ENCODE measurements around the gene CGB5.
"Not testable (repeated sequence)": the region's sequence is repeated elsewhere in the genome, so short reads cannot be mapped to it uniquely, and the experiment has no call there.

CGB5 gene

DNA sequence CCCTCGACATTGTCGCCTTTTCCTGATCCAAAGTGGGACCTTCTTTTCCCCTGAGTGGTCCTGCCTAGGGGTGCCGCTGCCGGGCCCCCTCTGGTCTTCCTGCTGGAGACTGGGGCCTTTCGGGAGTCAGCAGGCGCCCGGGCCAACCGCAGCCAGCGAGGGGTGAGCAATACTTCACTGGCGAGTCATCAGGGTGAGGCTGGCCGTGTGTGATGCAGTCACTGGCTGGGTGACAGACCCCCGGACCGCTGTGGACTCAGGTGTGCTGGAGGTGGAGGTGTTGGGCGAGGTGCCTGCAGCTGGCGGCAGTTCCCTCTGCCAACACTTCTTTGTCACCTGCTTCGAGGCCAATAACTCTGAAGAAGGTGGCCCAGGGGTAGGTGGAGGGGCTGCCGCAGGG lies 1.5 kb upstream of the CGB5 start:
- no peak for TF ChIP-seq POLR2A (IDR thresholded peaks at IDR 0.05; ENCODE audit: low read length)
- TF ChIP-seq GATA1 (IDR thresholded peaks at IDR 0.05; ENCODE audit: low read depth, low read length), result no peak
- DNase-seq, result no peak

DNA sequence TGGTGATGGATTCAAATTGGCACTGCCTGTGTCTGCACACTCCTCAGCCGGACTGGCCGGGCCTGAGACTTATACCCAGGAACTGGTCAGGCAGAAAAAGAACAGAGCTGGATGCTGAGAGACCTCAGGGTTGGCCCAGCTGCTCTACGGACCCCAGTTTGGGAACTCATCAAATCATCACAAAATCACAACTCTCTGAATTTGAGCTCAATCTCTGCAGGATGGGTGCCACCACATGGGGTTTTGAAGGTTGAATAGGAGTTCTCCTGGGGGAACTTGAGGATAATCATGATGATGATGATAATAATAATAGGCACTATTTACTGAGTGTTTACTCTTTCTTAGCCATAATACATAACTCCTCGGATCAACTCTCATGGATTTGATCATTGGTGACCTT lies 982 bp upstream of the CGB5 start:
- DNase-seq, result not testable (repeated sequence)

DNA sequence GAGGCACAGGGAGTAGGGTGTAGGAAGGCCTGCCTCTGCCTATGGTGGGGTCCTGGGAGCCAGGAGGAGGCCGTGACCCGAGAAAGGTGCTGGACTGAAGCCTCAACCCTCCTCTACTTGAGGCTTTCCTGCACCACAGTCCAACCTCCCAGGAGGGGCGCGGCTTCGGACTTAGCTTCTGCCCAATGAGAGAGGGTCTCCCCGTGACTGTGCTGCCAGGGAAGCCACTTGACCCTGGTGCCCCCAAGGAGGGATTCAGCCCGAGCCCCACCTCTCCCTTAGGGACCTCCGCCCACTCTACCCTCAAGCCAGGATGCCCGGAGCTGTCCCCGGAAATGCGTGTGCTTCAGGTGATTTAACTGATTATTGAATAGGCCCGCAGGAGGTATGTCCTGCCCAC lies 5.4 kb downstream of the CGB5 start, which contains the start of gene CGB8:
CGB8 (minus strand) TSS at position 101 of the 400 bp plus-strand sequence. CDS start 372 bp downstream, outside the sequence.
- DNase-seq, result not testable (repeated sequence)

DNA sequence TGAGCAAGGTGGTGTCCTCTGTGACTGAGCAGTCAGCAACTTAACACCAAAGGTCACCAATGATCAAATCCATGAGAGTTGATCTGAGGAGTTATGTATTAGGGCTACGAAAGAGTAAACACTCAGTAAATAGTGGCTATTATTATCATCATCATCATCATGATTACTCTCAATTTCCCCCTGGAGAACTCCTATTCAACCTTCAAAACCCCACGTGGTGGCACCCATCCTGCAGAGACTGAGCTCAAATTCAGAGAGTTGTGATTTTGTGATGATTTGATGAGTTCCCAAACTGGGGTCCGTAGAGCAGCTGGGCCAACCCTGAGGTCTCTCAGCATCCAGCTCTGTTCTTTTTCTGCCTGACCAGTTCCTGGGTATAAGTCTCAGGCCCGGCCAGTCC lies 6.2 kb downstream of the CGB5 start:
- not testable (repeated sequence) for DNase-seq

DNA sequence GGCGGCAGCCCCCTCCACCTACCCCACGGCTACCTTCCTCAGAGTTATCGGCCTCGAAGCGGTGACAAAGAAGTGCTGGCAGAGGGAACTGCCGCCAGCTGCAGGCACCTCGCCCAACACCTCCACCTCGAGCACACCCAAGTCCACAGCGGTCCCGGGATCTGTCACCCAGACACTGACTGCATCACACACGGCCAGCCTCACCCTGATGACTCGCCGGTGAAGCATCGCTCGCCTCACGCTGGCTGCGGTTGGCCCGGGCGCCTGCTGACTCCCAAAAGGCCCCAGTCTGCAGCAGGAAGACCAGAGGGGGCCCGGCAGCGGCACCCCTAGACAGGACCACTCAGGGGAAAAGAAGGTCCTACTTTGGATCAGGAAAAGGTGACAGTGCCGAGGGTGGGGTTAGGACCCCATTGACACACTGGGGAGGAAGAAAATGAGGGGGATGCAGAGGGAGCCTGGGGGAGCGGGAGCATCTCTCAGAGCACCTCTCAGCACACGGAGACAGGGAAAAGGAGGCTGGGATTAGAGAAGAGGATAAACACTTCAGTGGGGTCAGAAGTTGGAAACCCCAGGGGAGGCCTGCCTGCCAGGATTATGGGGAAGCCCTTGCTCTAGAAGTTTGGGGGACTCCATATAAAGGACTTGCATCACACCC lies 6.9 kb downstream of the CGB5 start:
- not testable (repeated sequence) for DNase-seq

DNA sequence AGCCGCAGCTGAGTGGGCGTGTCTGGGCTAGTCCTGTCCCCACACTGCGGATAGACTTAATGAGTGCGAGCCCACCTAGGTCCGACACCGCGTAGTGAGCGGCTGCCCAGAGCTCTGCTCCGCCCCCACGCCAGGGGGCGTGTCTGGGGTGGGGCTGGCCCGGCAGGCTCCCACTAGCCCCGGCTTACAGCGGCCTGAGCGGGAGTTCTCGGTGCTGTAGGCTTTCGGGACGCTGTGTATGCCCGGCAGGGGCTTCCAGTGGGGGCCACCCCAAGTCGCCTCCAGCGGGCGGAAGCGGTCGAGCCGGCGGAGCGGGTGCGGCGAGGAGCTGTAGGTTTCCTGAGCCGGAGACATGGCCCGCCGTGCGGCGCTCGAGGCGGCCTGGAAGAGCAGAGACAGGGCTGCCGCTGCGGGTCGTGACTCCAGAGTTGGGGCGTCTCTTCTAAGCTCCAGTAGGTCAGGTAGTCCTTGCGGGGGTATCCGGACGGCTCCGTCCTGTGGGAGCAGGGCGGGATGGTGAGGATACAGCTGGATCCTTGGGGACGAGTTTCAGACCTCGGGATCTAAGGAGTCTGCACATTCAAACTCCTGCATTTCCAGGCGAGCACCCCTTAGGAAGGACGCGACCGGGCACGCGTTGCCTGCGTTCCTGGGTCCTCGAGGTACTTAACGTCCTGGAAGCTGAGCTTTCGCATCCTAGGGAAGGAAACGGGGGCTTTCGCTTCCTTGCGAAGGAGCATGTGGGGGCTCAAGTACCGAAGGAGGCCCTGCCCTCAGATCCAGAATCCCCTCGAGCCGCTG lies 12.7 kb downstream of the CGB5 start:
- DNase-seq, result peak; percentile 45 to 60
- TF ChIP-seq POLR2A (IDR thresholded peaks at IDR 0.05; ENCODE audit: low read length) (no peak), GATA1 (IDR thresholded peaks at IDR 0.05; ENCODE audit: low read depth, low read length) (no peak)

DNA sequence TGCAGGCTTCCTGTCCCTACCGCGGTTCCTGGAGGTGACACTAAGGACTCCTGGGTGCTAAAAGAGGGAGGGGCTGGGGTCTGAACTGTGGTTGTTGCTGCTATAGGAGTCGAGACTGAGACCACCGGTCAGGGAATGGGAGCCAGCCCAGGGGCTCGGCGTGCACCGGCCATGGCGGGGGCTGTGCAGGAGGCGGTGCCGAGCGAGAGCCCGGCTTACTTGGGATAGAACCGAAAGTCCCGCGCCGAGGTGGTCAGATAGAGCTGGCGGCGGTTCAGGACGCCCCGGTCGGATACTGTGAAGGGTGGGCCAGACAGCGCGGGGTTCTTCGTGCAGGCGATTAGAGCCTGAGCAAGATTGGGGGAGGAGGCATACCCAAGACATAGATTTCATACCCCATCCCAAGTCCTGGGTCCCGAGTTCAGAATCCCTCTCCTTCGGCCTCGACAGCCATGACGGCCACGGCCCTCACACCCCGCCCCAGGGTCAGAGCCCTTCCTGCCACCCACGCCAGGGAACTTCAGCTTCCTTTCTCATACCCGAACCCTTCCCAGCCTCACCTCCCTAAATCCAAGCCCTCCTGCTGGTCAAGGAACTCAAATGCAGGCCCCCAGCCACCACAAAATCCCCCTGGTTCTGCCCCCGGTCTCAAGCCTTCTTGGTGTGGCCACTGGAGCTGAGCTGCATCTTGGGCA lies 13.4 kb downstream of the CGB5 start:
- DNase-seq, result not testable (repeated sequence)

DNA sequence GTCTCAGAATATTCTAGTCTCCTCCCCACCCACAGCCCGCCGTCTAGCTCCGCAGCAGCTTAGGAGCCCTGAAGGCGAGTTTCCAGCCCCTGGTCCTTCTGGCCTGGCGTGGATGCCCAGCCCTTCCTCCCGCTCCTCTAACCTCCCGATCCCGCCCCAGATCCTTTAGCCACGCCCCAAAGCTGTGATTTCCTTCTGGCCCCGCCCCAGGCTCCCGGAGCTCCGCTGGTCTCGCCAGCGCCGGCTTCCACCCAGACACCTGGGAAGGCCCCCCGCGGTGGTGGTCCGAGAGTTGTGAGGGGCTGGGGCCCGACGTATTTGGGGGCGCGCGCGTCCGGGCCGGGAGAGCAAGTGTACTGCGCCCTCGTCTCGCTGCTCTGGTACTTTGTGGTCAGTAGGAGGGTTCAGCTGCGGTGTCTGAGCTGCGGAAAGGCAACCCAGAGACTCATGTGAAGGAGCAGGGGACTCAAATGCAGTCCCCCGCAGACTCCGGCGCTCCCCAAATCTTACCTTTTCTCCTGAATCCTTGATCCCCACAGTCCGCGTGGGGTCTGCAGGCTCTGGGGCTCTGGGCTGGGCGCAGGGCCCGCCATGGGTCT lies 14.1 kb downstream of the CGB5 start, which contains the start of gene CGB7:
CGB7 (minus strand) TSS at position 114 of the 599 bp plus-strand sequence. CDS start 2,374 bp downstream, outside the sequence.
- no peak for TF ChIP-seq POLR2A (IDR thresholded peaks at IDR 0.05; ENCODE audit: low read length)
- no peak for TF ChIP-seq GATA1 (IDR thresholded peaks at IDR 0.05; ENCODE audit: low read depth, low read length)
- no peak for DNase-seq

DNA sequence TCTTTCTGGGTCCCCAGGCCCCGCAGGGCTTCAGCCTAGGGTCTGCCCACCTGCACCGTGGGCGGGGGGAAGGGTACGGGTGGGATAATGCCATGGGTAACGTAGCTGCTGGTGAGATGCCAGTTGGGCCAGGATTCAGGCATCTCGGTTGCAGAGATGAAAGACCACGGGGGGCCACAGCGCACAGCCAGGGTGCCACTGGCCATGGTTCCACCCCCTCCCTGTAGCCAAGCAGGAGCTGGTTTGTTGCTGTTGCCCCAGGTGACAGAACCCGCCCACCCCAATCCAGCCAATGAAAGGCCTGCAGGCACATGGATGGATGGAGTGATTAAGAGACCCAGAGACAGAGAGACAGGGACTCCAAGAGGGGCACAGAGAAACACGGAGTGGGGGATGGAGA lies 14.9 kb downstream of the CGB5 start:
- no peak for DNase-seq
- TF ChIP-seq POLR2A (IDR thresholded peaks at IDR 0.05; ENCODE audit: low read length) (no peak), GATA1 (IDR thresholded peaks at IDR 0.05; ENCODE audit: low read depth, low read length) (no peak)

DNA sequence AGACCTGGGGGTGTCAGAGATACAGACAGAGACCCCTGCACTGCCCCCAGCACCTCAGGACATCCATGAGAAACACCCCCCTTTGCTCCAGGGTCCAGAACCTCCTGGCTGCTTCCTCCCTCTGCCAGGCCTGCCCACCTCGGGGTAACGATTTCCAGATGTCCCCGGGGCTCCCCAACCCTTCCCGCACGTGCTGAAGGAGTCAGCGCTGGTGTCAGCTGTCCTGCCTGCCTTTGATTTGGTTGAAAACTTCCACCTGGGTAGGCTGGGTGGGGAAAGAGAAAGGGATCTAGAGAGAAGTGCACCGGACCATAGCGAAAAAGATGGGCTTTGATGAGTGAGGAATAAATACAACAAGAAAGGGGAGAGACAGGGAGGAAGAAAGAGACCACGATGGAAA lies 15.4 kb downstream of the CGB5 start:
- TF ChIP-seq GATA1 (IDR thresholded peaks at IDR 0.05; ENCODE audit: low read depth, low read length) (no peak), POLR2A (IDR thresholded peaks at IDR 0.05; ENCODE audit: low read length) (no peak)

DNA sequence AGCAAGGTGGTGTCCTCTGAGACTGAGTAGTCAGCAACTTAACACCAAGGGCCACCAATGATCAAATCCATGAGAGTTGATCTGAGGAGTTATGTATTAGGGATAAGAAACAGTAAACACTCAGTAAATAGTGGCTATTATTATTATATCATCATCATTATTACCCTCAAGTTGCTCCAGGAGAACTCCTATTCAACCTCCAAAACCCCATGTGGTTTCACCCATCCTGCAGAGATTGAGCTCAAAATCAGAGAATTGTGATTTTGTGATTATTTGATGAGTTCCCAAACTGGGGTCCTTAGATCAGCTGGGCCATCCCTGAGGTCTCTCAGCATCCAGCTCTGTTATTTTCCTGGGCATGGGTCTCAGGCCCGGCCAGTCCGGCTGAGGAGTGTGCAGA lies 17.4 kb downstream of the CGB5 start:
- no peak for TF ChIP-seq GATA1 (IDR thresholded peaks at IDR 0.05; ENCODE audit: low read depth, low read length)
- no peak for TF ChIP-seq POLR2A (IDR thresholded peaks at IDR 0.05; ENCODE audit: low read length)
- no peak for DNase-seq

More for the DNA sequence above, 15.4 kb downstream of the CGB5 start:
- DNase-seq, result no peak

DNA sequence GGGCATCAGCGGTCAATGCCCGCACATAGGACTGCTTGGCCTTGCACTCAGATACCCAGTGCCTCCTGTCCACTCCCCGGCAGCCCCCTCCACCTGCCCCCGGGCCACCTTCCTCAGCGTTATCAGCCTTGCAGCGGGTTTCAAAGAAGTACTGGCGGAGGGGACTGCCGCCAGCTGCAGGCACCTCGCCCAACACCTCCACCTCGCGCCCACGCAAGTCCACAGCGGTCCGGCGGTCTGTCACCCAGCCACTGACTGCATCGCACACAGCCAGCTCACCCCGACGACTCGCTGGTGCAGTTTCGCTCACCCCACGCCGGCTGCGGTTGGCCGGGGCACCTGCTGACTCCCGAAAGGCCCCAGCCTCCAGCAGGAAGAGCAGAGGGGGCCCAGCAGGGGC lies 17.8 kb downstream of the CGB5 start:
- TF ChIP-seq GATA1 (IDR thresholded peaks at IDR 0.05; ENCODE audit: low read depth, low read length), result no peak
- no peak for TF ChIP-seq POLR2A (IDR thresholded peaks at IDR 0.05; ENCODE audit: low read length)
- no peak for DNase-seq

DNA sequence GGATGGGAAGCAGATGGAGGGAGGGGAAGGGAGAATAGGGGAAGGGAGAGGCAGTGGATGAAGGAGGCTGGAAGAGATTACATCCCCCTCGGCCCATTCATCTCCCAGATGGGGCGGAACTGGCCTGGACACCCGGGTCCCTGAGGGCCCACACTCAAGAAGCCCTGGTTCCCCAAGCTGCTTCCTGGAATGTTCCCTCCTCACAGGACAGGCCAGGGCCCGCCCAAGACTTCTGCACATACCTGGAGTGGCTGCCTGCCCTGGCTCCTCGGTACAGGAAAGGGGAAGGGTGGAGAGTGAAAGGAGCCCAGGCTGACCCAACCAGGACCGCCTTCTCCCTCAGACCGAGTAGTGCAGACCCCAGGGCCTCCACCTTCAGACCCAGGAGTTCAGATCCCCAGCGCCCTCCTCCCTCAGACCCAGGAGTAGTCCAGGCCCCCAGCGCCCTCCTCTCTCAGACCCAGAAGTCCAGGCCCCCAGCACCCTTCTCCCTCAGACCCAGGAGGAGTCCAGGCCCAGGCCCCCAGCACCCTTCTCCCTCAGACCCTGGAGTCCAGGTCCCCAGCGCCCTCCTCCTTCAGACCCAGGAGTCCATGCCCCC lies 20.5 kb downstream of the CGB5 start:
- TF ChIP-seq GATA1 (IDR thresholded peaks at IDR 0.05; ENCODE audit: low read depth, low read length), result no peak
- no peak for TF ChIP-seq POLR2A (IDR thresholded peaks at IDR 0.05; ENCODE audit: low read length)
- no peak for DNase-seq

Data from erythroblast (primary cell).